GM19463 (cell line): ENCODE data around the gene MKNK2.
A peak's percentile ranks its signal among the peaks of the same experiment; 100 is the strongest.

Experiments
- ATAC-seq: cut with Tn5 transposase; IDR thresholded peaks from one replicate; pipeline ENCODE4 v1.9.1; 2021; ENCODE audit warnings: mild to moderate bottlenecking, moderate library complexity; ENCODE audit not compliant: unreplicated experiment

MKNK2 gene

GRCh38 chr19:2080336-2080988, 29.4 kb upstream of the MKNK2 start:
- no peak for ATAC-seq

GRCh38 chr19:2079865-2080301, 28.8 kb upstream of the MKNK2 start:
- ATAC-seq = no peak

GRCh38 chr19:2079076-2079864, 28.2 kb upstream of the MKNK2 start:
- no peak for ATAC-seq

- ATAC-seq = no peak
Observed at GRCh38 chr19:2077833-2078619, 27.0 kb upstream of the MKNK2 start.

GRCh38 chr19:2077398-2077797, 26.4 kb upstream of the MKNK2 start:
- ATAC-seq = no peak

GRCh38 chr19:2076526-2076944, 25.5 kb upstream of the MKNK2 start:
- no peak for ATAC-seq

- no peak for ATAC-seq
Observed at GRCh38 chr19:2072757-2073551, 21.9 kb upstream of the MKNK2 start.

- no peak for ATAC-seq
Observed at GRCh38 chr19:2070986-2071673, 20.1 kb upstream of the MKNK2 start.

- no peak for ATAC-seq
Observed at GRCh38 chr19:2070436-2070827, 19.4 kb upstream of the MKNK2 start.

- no peak for ATAC-seq
Observed at GRCh38 chr19:2064788-2065524, 13.9 kb upstream of the MKNK2 start.

- ATAC-seq = no peak
Observed at GRCh38 chr19:2064395-2064787, 13.3 kb upstream of the MKNK2 start.

- no peak for ATAC-seq
Observed at GRCh38 chr19:2063824-2064223, 12.8 kb upstream of the MKNK2 start.

- no peak for ATAC-seq
Observed at GRCh38 chr19:2062770-2063169, 11.7 kb upstream of the MKNK2 start.

GRCh38 chr19:2062389-2062729, 11.3 kb upstream of the MKNK2 start:
- ATAC-seq = no peak

- ATAC-seq = peak; percentile 79
Observed at GRCh38 chr19:2061495-2062388, 10.7 kb upstream of the MKNK2 start.

GRCh38 chr19:2060884-2061494, 9.9 kb upstream of the MKNK2 start:
- peak; percentile 29 for ATAC-seq

GRCh38 chr19:2059422-2060201, 8.6 kb upstream of the MKNK2 start:
- no peak for ATAC-seq
